ENCODE data around the gene TMPRSS13. TPM values are rescaled to one million over a fixed set of nuclear protein-coding genes. Genes with fewer than 3 reads are reported as not detected.

TMPRSS13 gene
- polyA plus RNA-seq, 2 of the 4 experiments (the other 2 are of a cell fraction), result not detected

DNA sequence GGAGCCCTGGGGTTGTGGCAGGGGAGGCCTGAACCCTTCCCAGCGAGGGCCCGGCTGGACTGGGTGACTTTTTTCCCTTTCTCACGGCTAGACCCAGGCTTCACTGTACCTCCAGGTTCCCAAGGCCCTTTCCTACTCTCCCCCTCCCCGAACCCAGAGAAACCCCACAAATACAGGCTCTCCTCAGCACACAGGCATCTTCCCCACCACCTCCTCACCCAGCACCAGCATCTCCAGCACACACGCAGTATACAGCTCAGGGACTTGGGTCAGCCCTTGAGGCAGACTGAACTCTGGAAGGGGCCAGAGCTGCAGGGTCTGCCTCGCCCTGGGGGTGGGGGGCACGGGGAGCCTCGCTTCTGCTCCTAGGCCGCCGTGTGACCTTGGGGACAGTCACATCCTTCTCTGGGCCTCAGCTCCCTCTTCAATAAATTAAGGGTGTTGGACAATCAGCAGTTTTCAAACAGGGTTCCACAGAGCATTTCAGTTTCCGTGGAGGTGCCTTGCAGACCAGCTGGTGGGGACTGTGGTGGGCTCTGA lies 4.5 kb downstream of the TMPRSS13 start:
- FAIRE-seq, result no peak
- H3K4me1 ChIP-seq, result no peaks in the 10 kb centered on the region
- TF ChIP-seq POLR2A (IDR thresholded peaks at IDR 0.05; ENCODE audit: low read length) (no peak), NFE2L2 (conservative IDR thresholded peaks at IDR 0.05; ENCODE audit: low read length) (no peak), JUN (IDR thresholded peaks at IDR 0.05) (no peak), RFX5 (IDR thresholded peaks at IDR 0.05) (no peak), HOXB5 (CRISPR knock-in tag; IDR thresholded peaks at IDR 0.05) (no peak), MAFK (IDR thresholded peaks at IDR 0.05; ENCODE audit: partially characterized antibody) (no peak), RNF2 (IDR thresholded peaks at IDR 0.05; ENCODE audit: borderline replicate concordance, low read depth) (no peak), EP300 (IDR thresholded peaks at IDR 0.05) (no peak)
- TF ChIP-seq, protein P1, sequence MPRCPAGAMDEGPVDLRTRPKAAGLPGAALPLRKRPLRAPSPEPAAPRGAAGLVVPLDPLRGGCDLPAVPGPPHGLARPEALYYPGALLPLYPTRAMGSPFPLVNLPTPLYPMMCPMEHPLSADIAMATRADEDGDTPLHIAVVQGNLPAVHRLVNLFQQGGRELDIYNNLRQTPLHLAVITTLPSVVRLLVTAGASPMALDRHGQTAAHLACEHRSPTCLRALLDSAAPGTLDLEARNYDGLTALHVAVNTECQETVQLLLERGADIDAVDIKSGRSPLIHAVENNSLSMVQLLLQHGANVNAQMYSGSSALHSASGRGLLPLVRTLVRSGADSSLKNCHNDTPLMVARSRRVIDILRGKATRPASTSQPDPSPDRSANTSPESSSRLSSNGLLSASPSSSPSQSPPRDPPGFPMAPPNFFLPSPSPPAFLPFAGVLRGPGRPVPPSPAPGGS (IDR thresholded peaks at IDR 0.05), result no peak
- H3K9me3 ChIP-seq, result no peaks in the 10 kb centered on the region
- ChIA-PET CTCF (interaction anchor here (1.3 kb wide), 1 partner anchor 22 kb away, joined by 7 read pairs; no protein-coding TSS in a partner anchor), POLR2A (no interaction called here)
- WGBS (ENCODE audit: missing lambda C conversion rate), result 53% methylated on average over 8 of the region's 11 CpGs
- DNase-seq (ENCODE audit: low read depth in 1 of 2, low spot score in 1 of 2), result no peak
- no peak overlapping the region for H3K27ac ChIP-seq
- H3K4me3 ChIP-seq, result no peak overlapping the region
- no peak overlapping the region for H3K4me2 ChIP-seq
- no peak for ATAC-seq

GRCh38 chr11:117923773-117924172 lies 5.4 kb downstream of the TMPRSS13 start:
- WGBS (ENCODE audit: missing lambda C conversion rate), result 65% methylated on average over 7 of the region's 7 CpGs
- POLR2A ChIA-PET, result no interaction called here
- FAIRE-seq, result no peak
- no peak for DNase-seq (ENCODE audit: low read depth in 1 of 2, low spot score in 1 of 2)
- TF ChIP-seq, protein P2, sequence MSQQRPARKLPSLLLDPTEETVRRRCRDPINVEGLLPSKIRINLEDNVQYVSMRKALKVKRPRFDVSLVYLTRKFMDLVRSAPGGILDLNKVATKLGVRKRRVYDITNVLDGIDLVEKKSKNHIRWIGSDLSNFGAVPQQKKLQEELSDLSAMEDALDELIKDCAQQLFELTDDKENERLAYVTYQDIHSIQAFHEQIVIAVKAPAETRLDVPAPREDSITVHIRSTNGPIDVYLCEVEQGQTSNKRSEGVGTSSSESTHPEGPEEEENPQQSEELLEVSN (IDR thresholded peaks at IDR 0.05; ENCODE audit: borderline replicate concordance, low read depth), result no peak
- TF ChIP-seq HOXB5 (CRISPR knock-in tag; IDR thresholded peaks at IDR 0.05) (no peak), POLR2A (IDR thresholded peaks at IDR 0.05; ENCODE audit: low read length) (no peak), KDM1A (IDR thresholded peaks at IDR 0.05; ENCODE audit: low read depth) (no peak), REST (IDR thresholded peaks at IDR 0.05) (no peak), ZFP36 (IDR thresholded peaks at IDR 0.05; ENCODE audit: borderline replicate concordance, partially characterized antibody) (no peak), CBX8 (IDR thresholded peaks at IDR 0.05) (no peak), SMC3 (IDR thresholded peaks at IDR 0.05) (no peak), NPAS2 (CRISPR knock-in tag; IDR thresholded peaks at IDR 0.05; ENCODE audit: borderline replicate concordance) (no peak), CEBPB (IDR thresholded peaks at IDR 0.05) (no peak), ZNF302 (CRISPR knock-in tag; IDR thresholded peaks at IDR 0.05) (no peak), RARB (CRISPR knock-in tag; IDR thresholded peaks at IDR 0.05) (no peak), GATA3 (IDR thresholded peaks at IDR 0.05; ENCODE audit: borderline replicate concordance) (no peak), PHF8 (IDR thresholded peaks at IDR 0.05; ENCODE audit: borderline replicate concordance, low read depth) (no peak)
- Histone ChIP-seq H3K4me1 (no peaks in the 10 kb centered on the region), H3K4me3 (no peak overlapping the region), H3K9me3 (no peaks in the 10 kb centered on the region), H3K4me2 (no peak overlapping the region), H3K27ac (no peak overlapping the region)
- no peak for ATAC-seq
- CTCF ChIA-PET, result interaction anchor here (0.6 to 1.3 kb wide), 5 partner anchors 13 to 959 kb away, joined by 3 to 5 read pairs (median 3); no protein-coding TSS in a partner anchor

Measured in A549 (cell line).